Choroid plexus epithelial cell (primary cell): Measurements from ENCODE around the gene IMPDH1.

ENCODE experiments used
- DNase-seq: peaks from one replicate; pipeline ENCODE4 v3.0.0-alpha.2; 2010; ENCODE audit warnings: low read depth
- H3K4me3 ChIP-seq: 2 replicates; pipeline ENCODE4 v1.5.1; 2011; ENCODE audit warnings: low read depth, mild to moderate bottlenecking, control low read depth, low read length, moderate library complexity
- TF ChIP-seq, protein P1 (sequence below): conservative IDR thresholded peaks from 2 replicates; pipeline ENCODE4 v1.5.1; 2011; ENCODE audit warnings: low read depth, mild to moderate bottlenecking, control low read depth, inconsistent platforms, low read length, moderate library complexity

IMPDH1 gene

DNA sequence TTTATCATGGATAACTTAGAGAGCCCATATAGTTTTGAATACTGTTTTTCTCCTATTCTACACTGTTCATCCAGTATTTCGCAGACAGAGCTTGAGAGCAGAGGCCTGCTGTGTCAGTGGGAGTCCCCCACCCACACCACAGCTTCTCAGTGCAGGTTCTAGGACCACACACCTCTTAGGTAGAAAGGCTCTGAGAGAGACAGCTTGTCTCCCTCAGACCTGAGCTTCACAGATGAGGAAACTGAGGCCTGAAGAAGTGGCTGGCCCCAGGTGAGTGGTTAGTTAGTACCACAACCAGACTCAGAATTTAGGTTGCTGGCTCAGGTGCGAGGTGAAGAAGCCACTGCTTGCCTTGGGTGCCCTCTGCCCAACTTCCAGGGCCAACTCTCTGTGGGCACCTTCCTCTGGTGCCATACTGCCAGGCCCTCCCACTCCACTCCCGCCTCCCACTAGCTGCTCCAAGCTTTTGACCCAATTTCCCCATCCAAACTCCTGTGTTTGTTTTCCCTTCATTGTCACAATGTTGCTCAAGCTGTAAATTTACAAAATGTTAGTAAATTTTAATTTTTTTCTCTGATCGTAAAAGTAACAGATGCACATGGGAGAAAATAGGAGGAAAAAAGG is 38.3 kb upstream of the IMPDH1 start:
- DNase-seq: no peak
- TF ChIP-seq, protein P1, sequence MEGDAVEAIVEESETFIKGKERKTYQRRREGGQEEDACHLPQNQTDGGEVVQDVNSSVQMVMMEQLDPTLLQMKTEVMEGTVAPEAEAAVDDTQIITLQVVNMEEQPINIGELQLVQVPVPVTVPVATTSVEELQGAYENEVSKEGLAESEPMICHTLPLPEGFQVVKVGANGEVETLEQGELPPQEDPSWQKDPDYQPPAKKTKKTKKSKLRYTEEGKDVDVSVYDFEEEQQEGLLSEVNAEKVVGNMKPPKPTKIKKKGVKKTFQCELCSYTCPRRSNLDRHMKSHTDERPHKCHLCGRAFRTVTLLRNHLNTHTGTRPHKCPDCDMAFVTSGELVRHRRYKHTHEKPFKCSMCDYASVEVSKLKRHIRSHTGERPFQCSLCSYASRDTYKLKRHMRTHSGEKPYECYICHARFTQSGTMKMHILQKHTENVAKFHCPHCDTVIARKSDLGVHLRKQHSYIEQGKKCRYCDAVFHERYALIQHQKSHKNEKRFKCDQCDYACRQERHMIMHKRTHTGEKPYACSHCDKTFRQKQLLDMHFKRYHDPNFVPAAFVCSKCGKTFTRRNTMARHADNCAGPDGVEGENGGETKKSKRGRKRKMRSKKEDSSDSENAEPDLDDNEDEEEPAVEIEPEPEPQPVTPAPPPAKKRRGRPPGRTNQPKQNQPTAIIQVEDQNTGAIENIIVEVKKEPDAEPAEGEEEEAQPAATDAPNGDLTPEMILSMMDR: no peak

DNA sequence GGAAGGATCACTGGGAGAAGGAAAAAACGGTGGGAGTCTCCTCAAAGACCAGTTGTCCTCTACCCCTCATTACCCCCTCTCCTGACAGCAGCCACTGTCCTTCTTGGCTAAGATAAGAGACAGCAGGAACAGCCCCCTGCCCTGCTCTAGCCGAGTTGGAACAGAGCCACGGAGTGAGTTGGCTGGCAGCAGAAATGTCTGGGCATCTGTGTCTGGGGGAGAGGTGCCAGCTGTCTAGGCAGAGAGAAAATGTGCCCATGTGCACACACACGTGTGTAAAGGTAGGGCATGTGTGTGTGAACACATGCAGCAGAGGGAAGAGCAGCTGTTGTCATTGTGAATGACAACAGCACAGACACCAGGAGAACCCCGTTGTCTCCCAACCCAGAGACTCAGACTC is 36.5 kb upstream of the IMPDH1 start:
- no peak for DNase-seq
- TF ChIP-seq, protein P1: no peak
- no peak overlapping the region for H3K4me3 ChIP-seq

More for the DNA sequence above, 38.3 kb upstream of the IMPDH1 start:
- H3K4me3 ChIP-seq: no peak overlapping the region

DNA sequence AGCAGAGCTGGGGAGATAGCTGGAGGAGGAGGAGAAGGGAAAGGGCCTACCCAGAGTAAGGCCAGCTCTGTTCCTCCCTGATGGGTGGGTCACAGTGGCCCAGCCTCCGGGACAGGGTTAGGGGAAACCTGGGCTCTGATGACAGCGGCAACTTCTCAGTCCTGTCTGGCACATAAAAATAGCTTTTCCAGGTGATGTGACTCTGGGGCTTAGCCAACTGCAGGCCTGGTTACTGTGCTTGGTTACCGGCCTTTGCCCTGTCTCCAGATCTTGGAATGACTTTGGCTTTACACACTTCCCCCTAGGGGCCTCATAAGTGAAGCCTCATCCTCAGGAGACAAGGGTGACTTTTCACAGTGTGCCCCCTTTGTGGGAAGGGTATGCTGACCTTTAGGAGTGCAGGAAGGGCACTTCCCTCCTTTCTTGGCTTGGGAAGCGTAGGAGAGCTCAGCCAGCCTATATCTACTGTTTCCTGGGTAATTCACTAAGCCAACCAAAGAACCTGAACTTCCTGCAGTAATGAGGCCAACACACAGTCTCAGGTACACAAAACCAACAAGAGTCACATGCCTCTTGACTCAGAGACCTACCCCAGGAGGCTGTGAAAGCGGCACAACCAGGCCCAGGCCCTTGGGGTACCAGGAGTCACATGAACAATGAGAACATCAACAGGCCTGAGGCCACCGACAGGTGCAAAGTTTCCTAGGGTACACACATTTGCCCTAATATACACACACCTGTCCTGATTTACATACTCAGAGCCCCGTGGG is 34.2 kb upstream of the IMPDH1 start:
- TF ChIP-seq, protein P1: no peak
- H3K4me3 ChIP-seq: no peak overlapping the region
- DNase-seq: no peak

DNA sequence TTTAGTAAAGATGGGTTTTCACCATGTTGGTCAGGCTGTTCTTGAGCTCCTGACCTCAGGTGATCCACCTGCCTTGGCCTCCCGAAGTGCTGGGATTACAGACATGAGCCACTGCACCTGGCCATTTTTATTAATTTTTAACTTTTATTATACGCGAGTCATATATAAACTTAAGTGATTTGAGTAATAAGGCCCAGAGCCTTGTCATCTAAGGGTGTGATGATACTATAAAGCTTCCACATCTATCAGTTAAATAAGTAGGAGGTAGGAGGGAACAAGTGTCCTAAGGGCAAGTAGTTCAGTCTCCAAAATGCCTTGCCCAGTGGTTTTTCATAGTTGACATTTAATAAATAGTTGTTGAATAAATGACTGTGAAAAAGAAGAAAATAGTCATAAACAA is 32.6 kb upstream of the IMPDH1 start:
- TF ChIP-seq, protein P1: no peak
- no peak overlapping the region for H3K4me3 ChIP-seq
- no peak for DNase-seq

DNA sequence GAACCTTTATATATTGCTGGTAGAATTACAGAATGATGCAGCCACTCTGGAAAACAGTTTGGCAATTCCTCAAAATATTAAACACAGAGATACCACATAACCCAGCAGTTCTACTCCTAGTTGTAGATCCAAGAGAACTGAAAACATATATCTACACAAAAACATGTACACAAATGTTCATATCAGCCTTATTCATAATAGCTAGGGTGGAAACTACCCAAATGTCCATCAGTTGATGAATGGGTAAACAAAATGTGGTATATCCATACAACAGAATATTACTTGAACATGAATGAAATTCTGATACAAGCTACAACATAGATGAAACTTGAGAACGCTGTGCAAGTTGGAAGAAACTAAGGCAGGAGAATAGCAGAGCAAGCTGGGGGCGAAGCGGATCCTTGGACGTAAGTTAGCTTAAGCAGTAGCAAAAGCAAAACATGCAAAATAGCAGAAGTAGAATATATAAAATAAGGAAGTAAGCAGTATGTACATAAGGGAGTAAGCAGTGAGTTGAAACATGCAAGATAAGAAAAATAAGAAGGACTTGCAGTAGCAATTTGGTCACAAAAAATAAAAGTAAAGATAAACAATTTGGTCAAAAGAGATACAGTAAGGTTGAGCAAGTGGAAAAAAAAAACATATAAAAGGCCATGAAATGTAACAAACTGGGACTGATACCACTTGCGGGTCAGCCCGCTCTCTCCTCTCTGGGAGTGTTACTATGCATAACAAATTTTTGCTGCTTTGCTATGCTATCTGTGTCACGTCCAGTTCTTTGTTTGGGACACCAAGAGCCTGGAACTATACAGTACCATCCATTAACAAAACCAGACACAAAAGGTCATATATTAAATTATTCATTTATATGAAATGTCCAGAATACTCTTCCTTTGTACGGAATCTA is 27.9 kb upstream of the IMPDH1 start:
- TF ChIP-seq, protein P1: no peak
- H3K4me3 ChIP-seq: no peak overlapping the region
- no peak for DNase-seq

DNA sequence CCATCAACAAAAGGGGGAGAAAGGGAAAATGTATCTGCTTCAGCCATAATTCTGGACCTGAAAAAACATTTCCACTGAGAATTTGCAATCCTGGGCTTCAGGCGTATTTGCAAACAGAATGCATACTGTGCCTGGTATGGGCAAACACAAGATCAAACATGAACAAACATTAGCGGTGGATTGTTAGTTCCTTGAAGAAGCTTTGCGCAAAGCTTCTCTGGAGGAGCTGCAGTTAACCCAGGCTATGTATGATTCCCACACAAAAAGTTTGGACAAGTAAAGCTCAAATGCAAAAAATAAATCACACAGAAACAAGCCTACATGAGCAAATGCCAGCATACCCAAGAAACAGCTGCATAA is 25.5 kb upstream of the IMPDH1 start:
- TF ChIP-seq, protein P1: no peak
- DNase-seq: peak; percentile 26

More for the DNA sequence above, 25.5 kb upstream of the IMPDH1 start:
- no peak overlapping the region for H3K4me3 ChIP-seq
